Effector CD8-positive, alpha-beta T cell (primary cell): Measurements from ENCODE around the gene CCDC148.

Experiments used
- DNase-seq: peaks from one replicate; lab custom pipeline; 2025; lab: John Stamatoyannopoulos, UW

The CCDC148 gene

DNA sequence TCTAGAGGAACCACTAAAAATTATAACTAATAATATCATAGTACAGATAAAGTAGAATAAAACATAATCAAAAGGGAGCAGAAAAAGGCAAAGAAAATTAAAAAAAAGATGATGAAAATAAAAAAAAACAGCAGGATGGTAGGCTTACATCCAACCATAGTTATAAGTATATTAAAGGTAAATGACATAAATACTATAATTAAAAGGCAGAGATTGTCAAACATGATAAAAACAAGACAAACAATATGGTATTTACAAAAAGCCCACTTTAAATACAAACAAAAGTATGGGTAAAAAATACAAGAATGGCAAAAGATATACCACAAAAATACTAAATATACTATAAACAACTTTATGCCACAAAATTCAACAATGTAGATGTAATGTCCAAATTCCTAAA is 24.4 kb downstream of the CCDC148 start:
- DNase-seq, result no peak

GRCh38 chr2:158414538-158414937 is 42.0 kb downstream of the CCDC148 start:
- no peak for DNase-seq

DNA sequence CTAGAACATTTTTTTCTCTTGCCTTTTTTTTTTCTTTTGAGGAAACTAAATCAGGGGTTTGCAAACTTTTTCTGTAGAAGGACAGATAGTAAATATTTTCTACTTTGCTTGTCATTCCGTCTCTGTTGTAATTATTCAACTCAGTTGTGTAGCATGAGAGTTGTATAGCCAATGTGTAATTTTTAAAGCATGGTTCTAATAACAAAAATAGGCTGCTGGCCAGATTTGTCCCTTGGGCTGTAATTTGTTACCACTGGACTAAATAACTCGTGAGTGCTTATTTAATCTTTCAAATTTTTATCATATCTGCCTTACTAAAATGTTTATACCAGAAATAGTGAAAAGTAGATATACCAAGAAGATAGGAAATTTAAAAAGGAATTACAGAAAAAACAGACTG is 43.0 kb downstream of the CCDC148 start:
- DNase-seq, result no peak

DNA sequence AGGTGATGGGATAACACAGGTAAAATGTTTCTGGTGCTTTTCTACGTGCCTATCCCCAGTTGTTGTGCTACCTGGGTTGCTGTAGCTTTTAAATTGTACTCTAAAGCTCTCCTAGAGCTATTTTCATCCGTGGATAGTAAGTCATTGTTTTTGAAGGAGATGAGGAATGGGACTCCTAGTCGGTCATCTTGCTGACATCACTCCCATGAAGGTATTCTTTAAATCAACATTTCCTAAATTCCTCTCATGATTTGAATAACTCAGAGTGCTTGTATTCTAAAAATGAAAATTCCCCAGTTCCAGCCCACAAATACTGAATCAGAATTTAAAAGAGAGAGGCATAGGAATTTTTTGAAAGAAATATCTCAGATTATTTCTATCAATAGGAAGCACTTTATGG is 44.3 kb downstream of the CCDC148 start:
- no peak for DNase-seq

- no peak for DNase-seq
These were observed 44.8 kb downstream of the CCDC148 start for GRCh38 chr2:158411748-158412147.

DNA sequence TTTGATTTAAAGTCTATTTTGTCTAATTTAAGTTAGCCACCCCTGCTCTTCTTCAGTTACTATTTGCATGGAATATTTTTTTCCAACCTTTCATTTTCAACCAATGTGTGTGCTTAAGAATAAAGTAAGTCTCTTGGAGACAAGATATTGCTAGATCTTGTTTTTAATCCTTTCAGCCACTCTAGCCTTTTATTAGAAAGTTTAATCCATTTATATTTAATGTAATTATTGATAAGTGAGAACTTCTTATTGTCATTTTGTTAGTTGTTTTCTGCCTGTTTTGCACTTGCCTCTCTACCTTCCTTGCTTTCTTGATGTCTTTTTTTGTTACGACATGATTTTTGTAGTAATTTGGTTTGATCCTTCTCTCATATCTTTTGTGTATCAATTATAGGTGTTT is 46.4 kb downstream of the CCDC148 start:
- DNase-seq, result no peak

DNA sequence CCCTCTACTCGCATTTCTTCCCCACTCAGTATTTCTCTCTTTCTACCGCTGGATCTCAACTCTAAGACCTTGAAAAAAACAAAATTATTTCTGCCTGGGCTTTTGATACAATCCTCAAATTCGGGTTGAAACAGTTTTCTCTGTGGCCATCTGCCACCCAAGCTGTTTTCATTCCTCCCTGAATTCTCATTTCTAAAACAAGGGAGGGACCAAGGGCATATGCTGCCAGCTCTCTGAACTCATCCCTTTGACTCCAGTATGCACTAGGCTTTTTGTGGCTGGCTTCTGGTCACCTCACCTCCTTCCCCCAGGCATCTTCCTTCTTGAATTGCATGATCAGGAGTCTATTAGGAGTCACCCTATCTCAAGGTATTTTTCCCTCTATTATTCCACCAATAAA is 49.5 kb downstream of the CCDC148 start:
- no peak for DNase-seq

- DNase-seq, result no peak
These were observed 51.2 kb downstream of the CCDC148 start for GRCh38 chr2:158405341-158405740.

DNA sequence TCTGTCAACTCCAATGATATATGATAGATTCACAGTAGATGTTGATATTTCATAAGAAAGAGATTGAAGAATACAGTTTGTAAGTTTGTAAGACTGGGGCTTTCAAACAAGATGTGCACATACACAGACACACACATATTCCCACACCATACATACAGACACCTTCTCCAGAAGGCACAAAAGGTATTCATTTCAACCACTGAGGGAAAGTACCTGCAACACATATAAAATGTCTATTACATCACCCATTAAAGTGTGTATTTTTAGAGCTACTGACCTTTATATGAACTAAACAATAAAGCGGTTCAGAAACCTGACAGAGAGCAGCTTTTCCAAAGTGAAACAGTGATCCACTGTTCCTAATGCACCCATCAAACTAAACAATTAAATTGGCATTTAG is 53.3 kb downstream of the CCDC148 start:
- DNase-seq, result no peak

GRCh38 chr2:158402665-158403064 is 53.9 kb downstream of the CCDC148 start:
- no peak for DNase-seq

DNA sequence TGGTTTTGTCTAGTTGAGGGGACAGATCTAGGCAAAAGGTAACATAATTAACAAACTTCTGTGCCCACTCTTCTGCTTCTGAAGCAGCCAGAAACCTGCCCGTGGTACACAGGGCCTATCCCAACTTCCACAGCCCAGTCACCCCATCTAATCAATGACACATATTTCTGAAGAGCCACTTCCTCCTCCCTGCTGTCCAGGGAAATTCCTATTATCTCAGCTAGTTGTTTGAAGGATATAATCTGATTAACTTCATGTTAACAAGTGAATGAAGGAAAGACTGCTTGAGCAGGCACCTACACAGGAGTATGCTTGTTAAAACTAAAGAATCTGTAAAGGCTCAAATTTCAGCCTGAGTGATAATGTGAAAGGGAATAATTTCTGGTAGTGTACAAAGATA is 61.4 kb downstream of the CCDC148 start:
- no peak for DNase-seq

- DNase-seq, result no peak
These were observed 62.1 kb downstream of the CCDC148 start for GRCh38 chr2:158394453-158394852.

- no peak for DNase-seq
These were observed 62.7 kb downstream of the CCDC148 start for GRCh38 chr2:158393886-158394285.

DNA sequence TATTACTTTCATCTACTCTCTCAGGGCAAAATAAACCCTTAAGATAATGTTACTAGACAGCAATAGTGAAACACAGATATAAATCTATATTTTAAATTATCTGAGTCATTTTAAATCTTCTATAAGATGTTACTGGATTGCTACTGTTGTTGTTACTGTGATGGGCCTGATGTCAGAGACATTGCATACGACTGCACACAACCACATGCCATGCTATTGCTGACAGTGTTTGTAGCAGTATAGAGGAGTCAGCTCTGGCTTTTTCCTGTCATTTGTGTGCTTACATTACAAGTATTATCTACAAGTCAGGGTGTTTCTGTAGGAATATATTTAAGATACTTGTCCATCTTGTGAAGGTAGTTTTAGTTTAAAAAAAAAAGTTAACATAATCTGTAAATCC is 63.9 kb downstream of the CCDC148 start:
- DNase-seq, result no peak

DNA sequence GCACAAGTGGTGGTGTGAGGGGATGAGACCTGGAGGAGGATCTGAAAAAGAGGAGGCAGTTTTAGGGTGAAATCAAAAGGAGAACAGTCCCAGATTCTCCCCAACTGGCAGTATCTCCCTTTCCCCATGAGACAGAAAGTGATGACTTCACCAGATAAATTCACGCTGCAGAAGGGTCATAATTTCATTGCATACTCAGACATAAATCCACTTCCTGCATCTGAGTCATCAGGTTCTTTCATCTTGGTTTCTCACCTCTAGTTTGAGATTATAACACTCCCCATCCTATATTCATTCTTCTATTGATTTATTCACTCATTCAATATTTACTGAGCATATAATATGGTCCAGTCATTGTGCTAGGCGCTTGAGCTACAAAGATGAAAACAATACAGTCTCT is 64.7 kb downstream of the CCDC148 start:
- DNase-seq, result no peak

DNA sequence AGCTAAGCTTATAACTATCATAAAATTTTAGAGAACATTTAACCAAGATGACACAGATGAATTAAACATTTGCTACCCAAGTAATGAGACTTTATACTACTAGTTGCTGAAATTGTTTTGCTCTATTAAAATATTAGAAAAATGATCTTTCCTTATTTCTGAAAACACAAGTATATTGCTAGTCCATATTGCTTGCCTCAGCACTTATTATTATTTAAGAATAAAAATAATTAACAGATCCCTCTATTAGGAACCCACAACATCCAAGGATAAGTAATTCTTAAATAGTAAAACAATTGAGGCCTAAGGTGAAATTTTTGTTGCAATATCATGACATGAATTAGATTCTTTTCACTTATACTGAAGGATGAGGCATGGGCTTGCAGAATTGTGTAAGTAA is 65.2 kb downstream of the CCDC148 start:
- DNase-seq, result no peak

DNA sequence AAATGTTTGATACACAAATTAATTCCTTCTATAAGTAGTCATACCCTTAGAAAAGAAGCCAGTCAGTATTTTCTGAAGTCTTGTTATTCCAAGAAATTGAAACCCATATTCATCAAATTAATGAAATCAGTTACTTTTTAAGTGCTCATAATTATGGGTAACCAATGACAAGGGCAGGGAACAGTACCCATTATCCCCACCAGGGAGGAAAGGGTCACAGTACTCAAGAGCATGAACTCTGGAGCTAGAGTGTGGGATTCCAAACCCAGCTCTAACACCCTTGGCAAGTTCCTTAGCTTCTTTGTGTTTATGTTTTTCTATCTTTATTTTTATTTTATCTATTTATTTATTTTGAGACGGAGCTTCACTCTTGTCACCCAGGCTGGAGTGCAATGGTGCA is 68.4 kb downstream of the CCDC148 start:
- DNase-seq, result no peak

DNA sequence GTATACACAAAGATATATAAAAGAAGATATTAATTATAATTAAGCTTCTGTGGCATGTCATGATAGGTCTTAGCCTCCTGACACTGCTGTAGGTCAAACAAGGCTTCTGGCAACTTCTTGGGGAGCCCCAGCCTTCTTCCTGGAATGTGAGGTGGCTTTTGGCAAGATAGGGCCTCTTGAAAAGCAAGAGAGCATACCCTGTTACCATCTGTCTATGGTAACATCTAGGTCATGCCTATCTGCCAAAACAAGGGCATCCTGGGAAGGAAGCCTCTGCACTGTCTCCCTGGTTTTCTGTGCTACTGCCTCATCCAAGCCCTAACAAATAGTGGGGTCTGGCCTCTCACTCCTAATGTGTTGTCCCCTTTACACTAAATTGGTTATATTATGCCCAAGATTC is 70.9 kb downstream of the CCDC148 start:
- DNase-seq, result no peak

- no peak for DNase-seq
These were observed 74.6 kb downstream of the CCDC148 start for GRCh38 chr2:158381978-158382377.

DNA sequence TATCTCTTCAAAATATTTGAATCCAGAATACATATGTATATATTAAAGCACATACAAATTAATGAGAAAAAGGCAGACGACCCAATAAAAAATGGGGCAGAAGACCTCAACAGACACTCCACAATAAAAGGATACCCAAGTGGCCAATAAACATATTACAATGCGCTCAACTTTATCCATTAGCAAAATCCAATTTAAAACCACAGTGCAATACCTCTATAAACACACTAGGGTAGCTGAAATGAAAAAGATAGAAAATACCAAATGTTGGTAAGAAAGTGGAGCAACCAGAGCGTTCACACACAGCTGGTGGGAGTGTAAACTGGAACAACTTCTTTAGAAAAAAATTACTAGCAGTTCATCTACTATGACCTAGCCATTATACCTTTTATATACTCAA is 75.3 kb downstream of the CCDC148 start:
- DNase-seq, result no peak

- no peak for DNase-seq
These were observed 75.8 kb downstream of the CCDC148 start for GRCh38 chr2:158380746-158381145.

DNA sequence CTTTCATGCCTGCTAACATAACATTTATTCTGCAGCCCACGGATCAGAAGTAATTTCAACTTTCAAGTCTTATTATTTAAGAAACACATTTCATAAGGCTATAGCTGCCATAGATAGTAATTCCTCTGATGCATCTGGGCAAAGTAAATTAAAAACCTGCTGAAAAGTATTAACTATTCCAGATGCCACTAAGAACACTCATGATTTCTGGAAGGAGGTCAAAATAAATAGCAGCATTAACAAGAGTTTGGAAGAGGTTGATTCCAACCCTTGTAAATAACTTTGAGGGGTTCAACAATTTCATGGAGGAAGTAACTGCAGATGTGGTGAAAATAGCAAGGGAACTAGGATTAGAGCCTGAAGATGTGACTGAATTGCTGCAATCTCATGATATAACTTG is 77.6 kb downstream of the CCDC148 start:
- DNase-seq, result no peak

GRCh38 chr2:158366342-158366741 is 90.2 kb downstream of the CCDC148 start:
- DNase-seq, result no peak

DNA sequence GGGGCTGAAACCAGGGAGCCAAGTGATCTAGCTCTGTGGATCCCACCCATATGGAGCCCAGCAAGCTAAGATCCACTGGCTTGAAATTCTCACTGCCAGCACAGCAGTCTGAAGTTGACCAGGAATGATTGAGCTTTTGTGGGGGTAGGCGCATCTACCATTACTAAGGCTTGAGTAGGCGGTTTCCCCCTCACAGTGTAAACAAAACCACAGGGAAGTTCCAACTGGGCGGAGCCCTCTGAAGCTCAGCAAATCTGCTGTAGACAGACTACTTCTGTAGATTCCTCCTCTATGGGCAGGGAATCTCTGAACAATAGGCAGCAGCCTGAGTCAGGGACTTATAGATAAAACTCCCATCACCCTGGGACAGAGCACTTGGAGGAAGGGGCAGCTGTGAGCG is 96.7 kb downstream of the CCDC148 start:
- no peak for DNase-seq

DNA sequence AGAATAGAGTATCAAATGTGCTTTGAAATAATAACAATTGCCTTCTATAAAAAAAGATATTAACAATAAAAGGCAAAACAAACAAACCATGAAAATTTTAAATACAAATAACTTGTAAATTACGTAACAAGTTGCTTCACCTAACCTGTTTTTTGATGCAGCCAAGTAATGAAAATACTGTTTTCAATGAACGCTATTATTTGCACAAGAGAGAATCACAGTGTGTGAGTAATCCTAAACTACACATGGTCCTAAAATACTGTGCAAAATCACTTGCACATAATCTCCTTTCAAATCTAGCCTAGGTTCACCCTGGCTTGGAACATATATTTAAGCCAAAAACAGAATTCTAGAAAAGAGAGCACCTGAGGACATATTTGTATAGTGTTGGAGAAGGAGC is 98.9 kb downstream of the CCDC148 start:
- DNase-seq, result no peak
